ENCODE data around the gene GCDH.
A peak's percentile ranks its signal among the peaks of the same experiment; 100 is the strongest.

GCDH gene

DNA sequence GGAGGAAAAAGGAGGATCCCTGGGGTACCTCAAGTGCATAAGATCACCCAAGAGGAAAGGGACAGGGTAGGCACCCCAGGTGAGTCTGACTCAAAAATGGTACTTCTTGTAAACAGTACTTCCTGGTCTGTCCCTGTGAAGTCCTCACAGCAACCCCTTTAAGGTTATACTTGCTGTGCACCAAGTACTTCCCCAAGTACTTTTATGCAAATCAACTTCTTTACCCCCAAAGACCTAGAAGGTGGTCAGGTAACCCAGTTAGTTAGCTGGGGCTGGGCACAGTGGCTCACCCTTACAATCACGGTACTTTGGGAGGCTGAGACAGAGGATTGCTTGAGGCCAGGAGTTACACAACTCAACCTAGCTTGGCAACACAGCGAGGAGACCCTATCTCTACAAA lies 49.9 kb downstream of the GCDH start:
- H3K9me3 ChIP-seq (ENCODE audit: control insufficient read depth, low read length): no peaks in the 10 kb centered on the region
- 90 to 97% methylated on average over 2 of the region's 2 CpGs for WGBS, 2 experiments
- no peaks in the 10 kb centered on the region for H3K27me3 ChIP-seq (ENCODE audit: control insufficient read depth, insufficient read depth, low read length, poor library complexity, severe bottlenecking)
- H3K27ac ChIP-seq (ENCODE audit: insufficient read depth, low read depth, low read length, poor library complexity, severe bottlenecking): no peak overlapping the region
- peaks cover 43% of the 10 kb centered on the region for H3K36me3 ChIP-seq (ENCODE audit: control insufficient read depth, insufficient read depth, low read length)
- peaks cover 18% of the 10 kb centered on the region for H3K4me1 ChIP-seq (ENCODE audit: control insufficient read depth, insufficient read depth, low read length)
- H3K4me3 ChIP-seq (ENCODE audit: insufficient read depth, low read depth, low read length): no peak overlapping the region

DNA sequence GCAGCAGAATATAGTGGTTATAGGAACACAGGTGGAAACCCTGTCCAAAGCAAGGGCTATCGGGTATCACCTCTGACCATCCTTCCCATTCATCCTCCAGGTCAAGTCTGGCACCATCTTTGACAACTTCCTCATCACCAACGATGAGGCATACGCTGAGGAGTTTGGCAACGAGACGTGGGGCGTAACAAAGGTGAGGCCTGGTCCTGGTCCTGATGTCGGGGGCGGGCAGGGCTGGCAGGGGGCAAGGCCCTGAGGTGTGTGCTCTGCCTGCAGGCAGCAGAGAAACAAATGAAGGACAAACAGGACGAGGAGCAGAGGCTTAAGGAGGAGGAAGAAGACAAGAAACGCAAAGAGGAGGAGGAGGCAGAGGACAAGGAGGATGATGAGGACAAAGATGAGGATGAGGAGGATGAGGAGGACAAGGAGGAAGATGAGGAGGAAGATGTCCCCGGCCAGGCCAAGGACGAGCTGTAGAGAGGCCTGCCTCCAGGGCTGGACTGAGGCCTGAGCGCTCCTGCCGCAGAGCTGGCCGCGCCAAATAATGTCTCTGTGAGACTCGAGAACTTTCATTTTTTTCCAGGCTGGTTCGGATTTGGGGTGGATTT lies 52.6 kb downstream of the GCDH start:
- Histone ChIP-seq H3K4me3 (ENCODE audit: insufficient read depth, low read depth, low read length) (no peak overlapping the region), H3K9me3 (ENCODE audit: control insufficient read depth, low read length) (no peaks in the 10 kb centered on the region), H3K4me1 (ENCODE audit: control insufficient read depth, insufficient read depth, low read length) (peaks cover 10% of the 10 kb centered on the region), H3K27ac (ENCODE audit: insufficient read depth, low read depth, low read length, poor library complexity, severe bottlenecking) (no peak overlapping the region), H3K27me3 (ENCODE audit: control insufficient read depth, insufficient read depth, low read length, poor library complexity, severe bottlenecking) (no peaks in the 10 kb centered on the region), H3K36me3 (ENCODE audit: control insufficient read depth, insufficient read depth, low read length) (peaks cover 45% of the 10 kb centered on the region)
- WGBS, 2 experiments: 94 to 95% methylated on average over 18 of the region's 18 CpGs

DNA sequence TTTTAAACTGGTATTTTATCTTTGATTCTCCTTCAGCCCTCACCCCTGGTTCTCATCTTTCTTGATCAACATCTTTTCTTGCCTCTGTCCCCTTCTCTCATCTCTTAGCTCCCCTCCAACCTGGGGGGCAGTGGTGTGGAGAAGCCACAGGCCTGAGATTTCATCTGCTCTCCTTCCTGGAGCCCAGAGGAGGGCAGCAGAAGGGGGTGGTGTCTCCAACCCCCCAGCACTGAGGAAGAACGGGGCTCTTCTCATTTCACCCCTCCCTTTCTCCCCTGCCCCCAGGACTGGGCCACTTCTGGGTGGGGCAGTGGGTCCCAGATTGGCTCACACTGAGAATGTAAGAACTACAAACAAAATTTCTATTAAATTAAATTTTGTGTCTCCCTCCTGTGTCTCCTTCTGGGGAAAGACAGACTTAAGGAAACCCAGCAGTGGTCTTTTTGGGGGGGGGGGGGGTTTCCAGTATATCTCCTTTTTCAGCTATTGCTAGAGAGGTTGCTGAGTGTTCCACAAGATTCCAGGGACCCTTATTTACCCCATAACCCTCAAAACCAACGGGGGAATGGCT lies 53.2 kb downstream of the GCDH start:
- Histone ChIP-seq H3K4me3 (ENCODE audit: insufficient read depth, low read depth, low read length) (no peak overlapping the region), H3K27me3 (ENCODE audit: control insufficient read depth, insufficient read depth, low read length, poor library complexity, severe bottlenecking) (no peaks in the 10 kb centered on the region), H3K36me3 (ENCODE audit: control insufficient read depth, insufficient read depth, low read length) (peaks cover 52% of the 10 kb centered on the region), H3K9me3 (ENCODE audit: control insufficient read depth, low read length) (no peaks in the 10 kb centered on the region), H3K4me1 (ENCODE audit: control insufficient read depth, insufficient read depth, low read length) (peaks cover 10% of the 10 kb centered on the region), H3K27ac (ENCODE audit: insufficient read depth, low read depth, low read length, poor library complexity, severe bottlenecking) (peak overlapping the region; percentile 8)
- WGBS, 2 experiments: 88 to 94% methylated on average over 2 of the region's 2 CpGs

DNA sequence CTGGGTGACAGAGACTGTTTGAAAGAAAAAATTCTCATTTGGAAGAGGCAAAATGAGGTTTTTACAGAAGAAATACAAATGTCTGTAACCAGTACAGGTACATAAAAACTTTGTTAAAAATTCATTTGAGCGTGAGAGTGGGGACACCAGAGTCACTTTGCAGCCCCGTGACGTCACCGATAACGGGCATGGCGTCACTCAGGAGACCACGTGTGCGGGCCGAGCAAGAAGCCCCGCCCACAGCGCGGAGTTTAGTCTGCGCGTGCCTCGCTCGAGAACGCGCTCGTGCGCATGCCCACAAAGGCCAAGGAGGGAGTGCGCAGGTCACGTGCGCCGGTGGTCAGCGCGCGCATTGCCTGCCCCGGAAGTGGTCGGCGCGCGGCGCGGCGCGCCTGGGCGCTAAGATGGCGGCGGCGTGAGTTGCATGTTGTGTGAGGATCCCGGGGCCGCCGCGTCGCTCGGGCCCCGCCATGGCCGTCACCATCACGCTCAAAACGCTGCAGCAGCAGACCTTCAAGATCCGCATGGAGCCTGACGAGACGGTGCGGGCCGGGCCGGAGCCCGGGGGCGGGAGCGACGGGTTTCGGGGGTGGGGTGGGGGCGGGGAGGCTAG lies 54.6 kb downstream of the GCDH start, which contains the start of gene RAD23A:
Gene RAD23A, plus strand, starts transcription at position 384 of the 613 bp plus-strand sequence. Its CDS starts 87 bp downstream, at position 471.
- H3K27me3 ChIP-seq (ENCODE audit: control insufficient read depth, insufficient read depth, low read length, poor library complexity, severe bottlenecking): no peaks in the 10 kb centered on the region
- peaks cover 52% of the 10 kb centered on the region for H3K36me3 ChIP-seq (ENCODE audit: control insufficient read depth, insufficient read depth, low read length)
- peak within 1 kb of the TSS; percentile 80 for H3K4me3 ChIP-seq (ENCODE audit: insufficient read depth, low read depth, low read length)
- 1% methylated on average over 62 of the region's 62 CpGs for WGBS, 2 experiments
- H3K9me3 ChIP-seq (ENCODE audit: control insufficient read depth, low read length): no peaks in the 10 kb centered on the region
- H3K4me1 ChIP-seq (ENCODE audit: control insufficient read depth, insufficient read depth, low read length): peaks cover under 1% of the 10 kb centered on the region
- H3K27ac ChIP-seq (ENCODE audit: insufficient read depth, low read depth, low read length, poor library complexity, severe bottlenecking): peak within 1 kb of the TSS; percentile 99

DNA sequence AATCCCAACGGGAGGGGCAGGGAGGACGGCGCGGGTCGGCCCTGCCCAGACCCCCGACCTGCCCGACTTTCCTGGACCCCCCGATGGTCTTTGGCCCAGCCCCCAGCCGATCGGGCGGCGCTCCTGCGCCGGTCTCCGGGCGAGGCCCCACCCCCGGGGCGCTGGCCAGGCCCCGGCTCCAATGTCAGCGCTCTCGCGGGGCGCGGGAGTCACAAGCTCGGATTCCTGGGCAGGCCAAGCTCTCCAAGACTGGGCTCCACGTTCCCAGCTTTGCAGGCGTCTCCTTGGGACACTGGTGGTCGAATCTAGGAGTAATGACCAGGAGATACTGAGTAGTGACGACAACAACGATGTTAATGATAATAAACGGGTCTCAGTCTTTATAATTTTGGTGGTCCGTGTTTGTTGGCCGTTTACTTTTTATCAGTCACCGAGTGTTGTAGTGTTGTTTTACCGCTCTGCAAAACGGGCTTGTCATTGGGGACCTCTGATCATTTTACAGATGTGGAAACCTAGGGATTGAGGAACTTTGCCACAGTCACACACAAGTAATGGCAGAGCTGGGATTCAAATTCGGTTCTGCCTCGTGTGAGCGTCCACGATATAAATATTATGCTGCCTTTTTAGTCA lies 55.2 kb downstream of the GCDH start:
- WGBS, 2 experiments: 0 to 1% methylated on average over 40 of the region's 40 CpGs
- Histone ChIP-seq H3K36me3 (ENCODE audit: control insufficient read depth, insufficient read depth, low read length) (peaks cover 46% of the 10 kb centered on the region), H3K4me1 (ENCODE audit: control insufficient read depth, insufficient read depth, low read length) (no peaks in the 10 kb centered on the region)

DNA sequence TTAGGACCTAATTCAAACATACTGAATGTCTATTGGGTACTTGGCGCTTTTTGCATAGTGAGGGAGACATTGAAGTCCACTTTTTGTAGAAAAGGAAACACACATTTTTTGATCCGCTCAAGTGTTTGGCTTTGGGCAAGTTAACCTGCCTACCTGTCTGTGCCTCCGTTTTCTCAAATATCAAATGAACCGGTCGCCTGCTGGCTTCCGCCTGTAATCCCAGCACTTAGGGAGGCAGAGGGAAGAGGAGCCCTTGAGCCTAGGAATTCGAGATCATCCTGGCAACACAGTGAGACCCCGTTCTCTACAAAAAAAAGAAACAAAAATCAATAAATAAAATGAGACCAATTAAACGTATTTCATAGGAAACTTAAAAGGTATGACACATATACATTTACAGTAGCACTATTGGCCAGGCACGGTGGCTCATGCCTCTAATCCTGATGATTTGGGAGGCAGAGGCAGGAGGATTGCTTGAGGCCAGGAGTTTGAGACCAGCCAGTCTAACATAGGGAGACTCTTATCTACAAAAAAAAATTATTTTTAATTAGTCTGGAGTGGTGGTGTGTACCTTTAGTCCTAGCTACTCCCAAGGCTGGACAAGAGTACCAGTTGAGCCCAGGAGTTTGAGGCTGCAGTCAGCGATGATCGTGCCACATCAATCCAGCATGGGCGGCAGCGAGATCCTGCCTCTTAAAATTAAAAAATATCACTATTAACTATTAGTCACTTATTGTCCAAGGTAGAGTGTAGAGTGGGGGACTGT lies 56.0 kb downstream of the GCDH start:
- H3K27ac ChIP-seq (ENCODE audit: insufficient read depth, low read depth, low read length, poor library complexity, severe bottlenecking): no peak overlapping the region
- WGBS, 2 experiments: 61 to 62% methylated on average over 13 to 14 of the region's 14 CpGs
- no peaks in the 10 kb centered on the region for H3K4me1 ChIP-seq (ENCODE audit: control insufficient read depth, insufficient read depth, low read length)
- peaks cover 41% of the 10 kb centered on the region for H3K36me3 ChIP-seq (ENCODE audit: control insufficient read depth, insufficient read depth, low read length)
- H3K9me3 ChIP-seq (ENCODE audit: control insufficient read depth, low read length): no peaks in the 10 kb centered on the region
- H3K4me3 ChIP-seq (ENCODE audit: insufficient read depth, low read depth, low read length): peak overlapping the region; percentile 80
- no peaks in the 10 kb centered on the region for H3K27me3 ChIP-seq (ENCODE audit: control insufficient read depth, insufficient read depth, low read length, poor library complexity, severe bottlenecking)

More for the DNA sequence above, 55.2 kb downstream of the GCDH start:
- Histone ChIP-seq H3K9me3 (ENCODE audit: control insufficient read depth, low read length) (no peaks in the 10 kb centered on the region), H3K27ac (ENCODE audit: insufficient read depth, low read depth, low read length, poor library complexity, severe bottlenecking) (peak overlapping the region; percentile 99), H3K27me3 (ENCODE audit: control insufficient read depth, insufficient read depth, low read length, poor library complexity, severe bottlenecking) (no peaks in the 10 kb centered on the region), H3K4me3 (ENCODE audit: insufficient read depth, low read depth, low read length) (peak overlapping the region; percentile 80)

DNA sequence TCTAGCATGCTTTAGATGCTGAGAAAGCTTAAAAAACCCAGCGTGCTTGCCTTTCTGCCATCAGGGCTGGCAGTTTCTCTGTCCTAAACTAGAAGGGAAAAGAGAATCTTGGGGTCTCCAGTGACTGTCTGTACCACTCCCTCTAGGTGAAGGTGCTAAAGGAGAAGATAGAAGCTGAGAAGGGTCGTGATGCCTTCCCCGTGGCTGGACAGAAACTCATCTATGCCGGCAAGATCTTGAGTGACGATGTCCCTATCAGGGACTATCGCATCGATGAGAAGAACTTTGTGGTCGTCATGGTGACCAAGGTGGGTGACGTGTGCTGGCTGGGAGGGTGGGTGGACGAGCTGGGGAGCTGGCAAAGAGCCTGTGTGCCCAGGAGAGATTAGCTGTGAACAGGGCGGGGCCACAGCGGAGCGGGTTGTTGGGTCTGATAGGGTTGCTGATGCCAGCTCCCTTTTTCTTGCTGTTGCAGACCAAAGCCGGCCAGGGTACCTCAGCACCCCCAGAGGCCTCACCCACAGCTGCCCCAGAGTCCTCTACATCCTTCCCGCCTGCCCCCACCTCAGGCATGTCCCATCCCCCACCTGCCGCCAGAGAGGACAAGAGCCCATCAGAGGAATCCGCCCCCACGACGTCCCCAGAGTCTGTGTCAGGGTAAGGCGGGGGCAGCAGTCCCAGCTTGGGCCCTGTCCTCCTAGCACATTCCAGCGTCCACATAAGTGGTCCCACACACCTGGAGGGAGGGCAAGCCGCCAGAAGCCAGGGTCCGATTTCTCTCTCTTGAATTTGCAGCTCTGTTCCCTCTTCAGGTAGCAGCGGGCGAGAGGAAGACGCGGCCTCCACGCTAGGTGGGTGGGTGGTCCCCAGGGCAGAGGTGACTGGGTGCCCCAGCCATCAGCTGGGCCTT lies 57.0 kb downstream of the GCDH start:
- Histone ChIP-seq H3K4me1 (ENCODE audit: control insufficient read depth, insufficient read depth, low read length) (no peaks in the 10 kb centered on the region), H3K27ac (ENCODE audit: insufficient read depth, low read depth, low read length, poor library complexity, severe bottlenecking) (no peak overlapping the region), H3K4me3 (ENCODE audit: insufficient read depth, low read depth, low read length) (no peak overlapping the region), H3K27me3 (ENCODE audit: control insufficient read depth, insufficient read depth, low read length, poor library complexity, severe bottlenecking) (no peaks in the 10 kb centered on the region), H3K9me3 (ENCODE audit: control insufficient read depth, low read length) (no peaks in the 10 kb centered on the region), H3K36me3 (ENCODE audit: control insufficient read depth, insufficient read depth, low read length) (peaks cover 40% of the 10 kb centered on the region)
- WGBS, 2 experiments: 94 to 95% methylated on average over 28 of the region's 28 CpGs

DNA sequence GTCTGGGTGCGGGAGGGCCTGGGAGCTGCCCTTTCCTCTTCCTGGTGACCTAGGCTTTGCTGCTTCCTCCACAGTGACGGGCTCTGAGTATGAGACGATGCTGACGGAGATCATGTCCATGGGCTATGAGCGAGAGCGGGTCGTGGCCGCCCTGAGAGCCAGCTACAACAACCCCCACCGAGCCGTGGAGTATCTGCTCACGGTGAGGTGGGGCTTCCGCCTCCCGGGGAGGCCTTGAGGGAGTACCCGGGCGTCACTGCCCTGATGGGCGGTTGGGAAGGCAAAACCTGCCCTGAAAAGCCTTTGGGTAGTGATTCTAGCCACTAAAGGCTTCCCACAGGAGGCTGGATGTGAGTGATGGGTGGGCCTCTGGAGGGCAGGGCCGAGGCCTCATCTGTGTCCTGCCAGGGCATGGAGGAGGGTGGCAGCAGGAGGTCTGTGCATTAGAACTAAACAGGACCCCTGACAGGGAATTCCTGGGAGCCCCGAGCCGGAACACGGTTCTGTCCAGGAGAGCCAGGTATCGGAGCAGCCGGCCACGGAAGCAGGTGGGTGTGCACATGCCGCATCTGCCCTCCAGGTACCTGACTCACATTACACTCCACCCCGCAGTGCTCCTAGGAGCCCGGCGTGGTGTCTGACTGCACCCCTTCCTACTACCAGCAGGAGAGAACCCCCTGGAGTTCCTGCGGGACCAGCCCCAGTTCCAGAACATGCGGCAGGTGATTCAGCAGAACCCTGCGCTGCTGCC lies 57.8 kb downstream of the GCDH start:
- peaks cover 38% of the 10 kb centered on the region for H3K36me3 ChIP-seq (ENCODE audit: control insufficient read depth, insufficient read depth, low read length)

More for the DNA sequence above, 57.8 kb downstream of the GCDH start:
- no peaks in the 10 kb centered on the region for H3K4me1 ChIP-seq (ENCODE audit: control insufficient read depth, insufficient read depth, low read length)
- no peak overlapping the region for H3K4me3 ChIP-seq (ENCODE audit: insufficient read depth, low read depth, low read length)
- H3K9me3 ChIP-seq (ENCODE audit: control insufficient read depth, low read length): no peaks in the 10 kb centered on the region
- 94 to 96% methylated on average over 30 of the region's 30 CpGs for WGBS, 2 experiments
- no peak overlapping the region for H3K27ac ChIP-seq (ENCODE audit: insufficient read depth, low read depth, low read length, poor library complexity, severe bottlenecking)
- no peaks in the 10 kb centered on the region for H3K27me3 ChIP-seq (ENCODE audit: control insufficient read depth, insufficient read depth, low read length, poor library complexity, severe bottlenecking)

Data from ectodermal cell (in vitro differentiated cells).